ENCODE data around the gene MYOM3.

MYOM3 gene

GRCh38 chr1:24111996-24112779 lies at the start of gene MYOM3:
MYOM3 (minus strand) TSS chr1:24112135; CDS start chr1:24108636, 3,499 bp downstream.
- DNase-seq = peak in 1 of 2 experiments; percentile 18

DNA sequence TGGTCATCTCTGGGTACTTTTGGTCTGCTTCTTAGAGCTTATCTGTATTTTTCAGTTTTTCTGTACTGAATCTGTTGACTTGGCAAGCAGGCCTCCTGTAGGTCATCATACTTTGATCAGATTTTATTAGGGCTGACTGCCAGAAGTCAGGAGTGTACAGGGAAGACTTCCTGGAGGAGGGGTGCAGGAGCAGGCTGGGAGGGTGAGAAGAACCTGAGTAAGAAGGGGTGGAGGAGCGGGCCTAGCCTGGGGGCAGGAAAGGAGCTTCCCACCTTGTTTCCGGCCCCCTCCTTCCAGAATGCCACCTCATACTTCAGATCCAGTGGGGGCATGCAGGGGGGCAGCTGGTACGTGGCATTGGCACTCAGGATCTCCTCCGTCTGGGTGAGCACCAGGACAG lies 49.3 kb upstream of the MYOM3 start:
- no peak for DNase-seq

DNA sequence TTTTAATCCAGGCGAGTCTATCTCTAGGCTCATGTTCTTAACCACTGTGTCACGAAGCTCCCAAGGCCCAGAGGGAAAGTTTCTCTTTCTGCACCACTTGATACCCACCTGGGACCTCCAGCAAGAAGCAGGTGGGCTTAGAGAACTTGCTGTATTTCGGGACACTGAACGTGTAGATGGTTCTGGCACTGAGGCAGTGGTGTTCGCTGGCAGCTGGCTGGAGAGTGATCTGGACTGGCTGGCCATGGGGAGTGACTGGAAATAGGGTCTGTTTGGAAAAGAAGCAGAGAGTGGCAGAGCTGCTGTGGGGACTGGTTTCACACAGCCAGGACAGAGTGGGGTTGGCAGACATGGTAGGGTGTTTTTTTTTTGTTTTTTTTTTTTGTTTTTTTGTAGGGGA lies 47.4 kb upstream of the MYOM3 start:
- DNase-seq = no peak

DNA sequence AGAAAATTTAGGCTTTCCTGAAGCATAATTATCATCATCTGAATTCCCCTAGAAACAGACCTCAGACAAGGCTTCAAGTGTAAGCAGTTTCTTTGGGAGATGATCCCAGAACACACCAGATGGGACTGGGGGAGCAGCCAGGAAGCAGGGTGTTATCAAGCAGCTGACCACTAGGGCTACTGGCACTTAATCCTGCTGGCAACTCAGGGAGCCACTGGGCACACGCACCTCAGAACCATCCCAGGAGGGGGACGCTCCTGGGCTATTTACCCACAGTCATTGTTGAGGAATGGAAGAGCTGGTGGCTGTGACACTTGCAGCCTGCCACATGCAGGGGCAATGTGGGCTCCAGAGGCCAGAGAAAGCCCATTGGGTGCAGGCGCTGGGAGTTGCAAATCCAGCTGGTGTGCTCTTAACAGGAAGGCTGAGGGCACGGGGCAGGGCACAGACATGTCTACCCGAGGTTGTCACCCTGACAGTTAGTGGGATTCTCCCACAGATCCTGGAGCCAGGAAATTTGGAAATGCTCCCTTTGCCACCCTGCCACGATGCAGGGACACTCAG lies 46.1 kb upstream of the MYOM3 start:
- no peak for DNase-seq

- no peak for DNase-seq
Measured at GRCh38 chr1:24156542-24157260, 44.8 kb upstream of the MYOM3 start.

DNA sequence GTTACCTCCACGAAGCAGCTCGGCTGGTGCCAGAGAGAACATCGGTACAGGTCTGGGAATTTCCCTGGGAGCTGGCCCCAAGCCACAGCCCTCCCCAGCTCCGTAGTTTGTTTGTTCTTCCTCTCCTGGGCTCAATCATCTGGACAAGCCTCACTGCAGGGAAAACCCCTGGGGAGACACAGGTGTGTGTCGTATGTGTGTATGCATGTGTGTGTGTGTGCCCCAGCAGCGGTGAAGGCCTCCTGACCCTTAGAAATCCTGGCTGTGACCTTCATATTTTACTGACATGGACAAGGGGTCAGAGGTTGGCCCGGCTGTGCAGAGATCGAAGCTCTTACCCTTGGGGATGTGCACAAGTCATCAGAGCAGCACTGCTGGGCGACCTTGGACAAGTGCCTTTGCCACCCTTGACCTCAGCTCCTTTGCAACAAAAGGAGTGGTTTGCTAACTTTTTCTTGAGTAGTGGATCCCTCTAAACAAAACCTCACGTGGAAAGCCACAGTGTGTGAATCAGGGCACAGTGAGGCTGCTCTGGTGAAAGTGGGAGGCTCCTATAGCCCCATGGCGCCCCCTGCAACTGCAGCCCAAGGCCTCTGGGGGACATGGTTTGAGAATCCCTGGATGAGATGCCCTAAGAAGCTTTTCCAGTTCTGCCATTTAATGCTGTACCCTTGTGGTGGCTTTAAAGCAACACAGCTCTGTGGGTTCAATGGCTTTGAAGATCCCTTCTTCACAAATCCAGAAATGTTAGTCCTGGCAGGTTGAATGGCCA lies 43.3 kb upstream of the MYOM3 start:
- no peak for DNase-seq

- DNase-seq = no peak
Measured at GRCh38 chr1:24154215-24154614, 42.3 kb upstream of the MYOM3 start.

DNA sequence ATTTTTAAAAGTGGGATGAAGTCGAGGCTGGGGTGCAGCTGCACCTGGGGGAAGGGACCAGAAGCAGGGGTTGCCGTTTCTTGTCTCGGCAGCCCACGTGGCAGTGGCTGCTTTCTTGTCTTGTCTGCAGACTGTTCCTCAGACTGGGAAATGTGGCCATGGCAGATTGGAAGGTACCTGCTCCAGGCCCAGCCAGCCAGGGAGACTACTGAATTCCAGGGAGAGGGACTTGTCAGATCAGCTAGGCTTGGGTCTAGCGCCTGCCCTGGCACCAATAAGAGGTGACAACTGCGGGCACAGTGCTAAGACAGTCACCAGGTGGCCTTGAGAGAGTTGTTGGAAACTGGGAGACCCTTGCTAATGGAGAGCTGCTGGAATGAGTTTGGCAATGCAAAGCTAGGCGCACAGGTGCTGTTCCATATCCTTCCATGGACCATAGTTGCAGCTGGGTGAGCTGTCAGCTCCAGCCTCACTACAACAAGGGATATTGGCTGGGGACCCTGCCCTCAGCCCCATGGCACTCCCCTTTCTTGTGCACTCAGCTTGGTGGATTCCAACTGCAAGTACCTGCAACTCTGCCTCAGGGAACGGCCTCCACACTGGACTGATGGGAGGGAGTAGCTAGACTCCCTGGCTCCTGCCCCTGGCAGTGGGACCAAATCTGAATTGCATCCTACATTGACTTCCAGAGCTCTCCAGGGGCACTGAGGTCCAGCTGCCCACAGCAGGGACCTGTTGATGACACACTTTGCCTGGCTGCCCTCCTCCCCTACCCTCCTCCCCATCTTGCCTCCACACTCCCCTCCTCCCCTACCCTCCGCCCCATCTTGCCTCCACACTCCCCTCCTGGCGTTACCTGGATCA lies 40.9 kb upstream of the MYOM3 start:
- DNase-seq = no peak

- no peak for DNase-seq
Measured at GRCh38 chr1:24151175-24151533, 39.2 kb upstream of the MYOM3 start.

DNA sequence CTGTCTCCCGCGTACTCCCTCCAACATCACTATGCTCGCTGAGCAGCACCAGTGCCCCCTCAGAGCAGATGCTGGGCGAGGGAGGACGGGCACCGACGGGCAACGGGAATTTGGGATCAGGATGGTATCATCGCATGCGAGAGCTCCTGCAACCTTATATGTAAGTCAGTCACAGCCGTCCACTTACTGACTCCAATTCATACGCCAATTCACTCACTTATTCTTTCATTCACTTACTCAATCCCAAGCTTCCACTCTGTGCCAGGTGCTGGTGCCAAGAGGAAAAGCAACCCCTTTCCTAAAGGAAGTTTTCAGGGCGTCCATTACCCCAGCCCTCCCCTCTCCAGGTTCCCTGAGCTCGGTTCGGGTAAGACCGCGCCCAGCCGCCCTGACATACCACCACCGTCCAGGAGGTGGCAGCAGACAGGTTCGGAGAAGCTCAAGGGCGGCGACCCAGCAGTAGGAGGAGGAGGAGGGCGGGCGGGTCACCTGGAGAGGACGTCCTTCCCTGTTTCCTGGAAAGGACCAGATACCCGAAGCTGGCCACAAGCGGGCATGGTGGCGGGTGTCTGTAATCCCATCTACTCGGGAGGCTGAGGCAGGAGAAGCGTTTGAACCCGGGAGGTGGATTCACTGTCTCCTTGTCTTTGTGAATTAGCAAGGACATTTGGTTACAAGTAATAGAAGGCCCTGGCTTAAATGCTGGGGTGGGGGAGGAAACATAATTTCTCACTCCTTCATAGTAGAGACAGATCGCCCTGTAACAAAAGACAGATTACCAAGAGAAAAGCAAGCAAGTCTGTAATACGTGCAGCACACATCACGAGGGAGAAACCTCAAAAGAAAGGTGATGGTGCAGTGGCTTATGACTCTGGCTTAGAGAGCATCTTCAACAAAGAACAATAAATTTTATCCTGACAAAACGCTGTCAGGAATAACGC lies 38.6 kb upstream of the MYOM3 start:
- peak; percentile 17 to 56 for DNase-seq

DNA sequence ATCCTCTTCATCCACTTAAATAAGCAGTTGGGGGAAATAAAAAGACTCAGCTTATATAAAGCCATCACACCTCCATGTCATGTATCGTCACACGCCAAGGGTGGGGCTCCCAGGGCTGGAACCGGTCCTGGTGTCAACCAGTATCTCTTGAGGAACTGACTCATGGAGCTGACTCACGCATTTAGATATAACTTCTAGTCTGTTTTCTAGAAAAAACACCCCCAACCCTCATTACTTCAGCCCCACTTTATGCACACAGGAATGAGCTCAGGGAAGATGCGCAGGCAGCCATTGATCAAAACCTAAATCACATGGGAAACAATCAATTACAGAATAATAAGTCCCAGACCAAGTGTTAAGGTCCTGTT lies 37.9 kb upstream of the MYOM3 start:
- peak in 1 of 2 experiments; percentile 48 for DNase-seq

DNA sequence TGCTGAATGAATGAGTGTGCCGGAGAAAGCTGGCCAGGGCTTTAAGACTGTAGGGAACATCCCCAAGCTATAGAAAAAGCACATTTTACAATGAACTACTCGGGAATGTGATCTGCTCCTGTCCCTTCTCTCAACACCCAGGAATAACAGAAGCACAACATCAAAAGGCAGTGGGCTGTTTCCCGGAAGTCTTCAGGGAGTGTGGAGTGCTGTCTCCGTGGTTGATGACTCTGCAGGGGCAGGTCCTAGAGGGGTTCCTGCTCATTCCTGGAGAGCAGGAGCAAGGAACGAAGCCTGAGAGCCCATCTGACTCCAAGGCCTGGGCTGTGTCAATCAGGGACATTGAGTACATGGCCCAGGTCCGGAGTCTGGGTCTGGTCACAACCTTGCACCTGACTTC lies 35.9 kb upstream of the MYOM3 start:
- no peak for DNase-seq

GRCh38 chr1:24147194-24147593 lies 35.3 kb upstream of the MYOM3 start:
- DNase-seq = no peak

- DNase-seq = no peak
Measured at GRCh38 chr1:24142546-24143534, 30.9 kb upstream of the MYOM3 start, which contains the start of gene IL22RA1. IL22RA1 (minus strand) TSS chr1:24143140; CDS start chr1:24143082, 58 bp downstream.

- DNase-seq = no peak
Measured at GRCh38 chr1:24141311-24141997, 29.5 kb upstream of the MYOM3 start.

DNA sequence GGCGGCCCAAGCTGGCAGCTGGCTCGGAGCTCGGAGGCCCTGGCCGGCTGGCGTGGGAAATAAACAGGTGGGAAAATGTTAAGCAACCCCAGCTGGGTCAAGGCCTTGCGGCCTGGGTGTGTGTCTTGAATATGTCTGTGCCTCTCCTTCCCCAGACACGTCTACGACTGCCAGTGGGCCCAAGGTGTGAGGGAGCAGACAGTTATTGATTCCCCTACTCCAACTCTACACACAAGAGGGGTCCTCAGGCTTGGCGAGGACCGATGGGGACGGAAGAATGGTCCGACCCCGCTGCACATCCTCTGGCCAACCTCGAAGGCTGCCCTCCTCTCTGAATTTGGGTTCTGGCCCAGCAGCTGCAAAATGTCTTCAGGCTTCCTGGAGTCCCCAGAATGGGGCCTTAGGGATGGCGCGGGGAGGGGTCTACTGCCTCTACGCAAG lies 28.8 kb upstream of the MYOM3 start:
- DNase-seq = no peak

- no peak for DNase-seq
Measured at GRCh38 chr1:24139841-24140425, 28.0 kb upstream of the MYOM3 start.

DNA sequence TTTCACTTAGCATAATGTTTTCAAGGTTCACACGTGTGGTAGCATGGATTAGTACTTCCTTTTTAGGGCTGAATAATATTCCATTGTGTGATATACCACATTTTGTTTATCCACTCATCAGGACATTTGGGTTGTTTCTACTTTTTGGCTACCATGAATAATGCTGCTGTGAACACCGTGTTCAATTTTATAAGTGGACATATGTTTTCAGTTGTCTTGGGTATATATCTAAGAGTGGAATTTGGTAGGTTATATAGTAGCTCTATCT lies 27.2 kb upstream of the MYOM3 start:
- no peak for DNase-seq
